Bronchial epithelial cell (primary cell): ENCODE measurements around the gene LARP1. TPM values are rescaled to one million over a fixed set of nuclear protein-coding genes. Genes with fewer than 3 reads are reported as not detected.

Experiments
- DNase-seq: peaks from one replicate; pipeline ENCODE4 v3.0.0-alpha.2; 2010; ENCODE audit warnings: low read depth
- FAIRE-seq: peaks from 2 replicates; lab custom pipeline; 2011; peaks lifted over from hg19 to GRCh38; lab: Jason Lieb, UNC
- H3K27me3 ChIP-seq: 2 replicates; pipeline ENCODE4 v1.5.1; 2011; ENCODE audit warnings: low read length; ENCODE audit not compliant: control insufficient read depth, insufficient read depth
- H3K36me3 ChIP-seq: 2 replicates; pipeline ENCODE4 v1.5.1; 2011; ENCODE audit warnings: low read length; ENCODE audit not compliant: control insufficient read depth, insufficient read depth
- H3K4me3 ChIP-seq: 2 replicates; pipeline ENCODE4 v1.5.1; 2011; ENCODE audit warnings: mild to moderate bottlenecking, low read depth, low read length, control low read depth
- CTCF ChIP-seq: IDR thresholded peaks from 2 replicates; pipeline ENCODE4 v1.5.1; 2011; ENCODE audit warnings: mild to moderate bottlenecking, moderate library complexity, low read length, control low read depth, inconsistent platforms; ENCODE audit not compliant: insufficient read depth, severe bottlenecking
- total RNA-seq: library from RNA; depleted of rRNA; stranded (reverse); fragments of >200 nt; gene quantifications from 2 replicates; pipeline ENCODE4 v1.2.1, GENCODE V29; 2014

LARP1 gene
- total RNA-seq, 1 donor from 2014 or later: 42.6 TPM

DNA sequence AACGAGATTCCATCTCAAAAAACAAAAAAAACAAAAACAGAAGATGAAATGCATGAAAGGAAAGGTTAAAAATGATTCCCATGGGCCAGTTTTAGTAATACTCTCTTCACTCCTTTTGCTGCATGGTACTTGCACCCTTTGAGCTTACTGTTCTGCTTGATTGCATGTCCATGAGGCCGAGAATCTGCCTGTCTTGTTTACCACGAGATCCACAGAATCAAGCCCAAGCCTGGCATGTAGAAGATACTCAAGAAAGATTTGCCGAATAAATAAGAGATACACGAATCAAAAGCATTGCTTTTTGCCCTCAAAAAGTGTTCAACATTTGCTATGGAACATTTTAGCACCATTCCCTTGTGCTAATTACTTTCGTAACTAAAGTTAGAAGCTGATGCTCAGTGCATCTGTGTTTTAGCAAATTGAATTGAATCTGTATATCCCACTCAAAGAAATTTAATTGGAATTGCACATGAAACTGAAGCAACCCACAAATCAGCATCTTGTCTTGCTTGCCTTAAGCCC lies 94.1 kb downstream of the LARP1 start:
- FAIRE-seq (no peak), DNase-seq (no peak)
- no peaks in the 10 kb centered on the region for H3K27me3 ChIP-seq
- no peak for TF ChIP-seq CTCF
- no peaks in the 10 kb centered on the region for H3K36me3 ChIP-seq
- no peak overlapping the region for H3K4me3 ChIP-seq

GRCh38 chr5:154849791-154850201 lies 94.6 kb downstream of the LARP1 start:
- FAIRE-seq (no peak), DNase-seq (peak; percentile 43)
- TF ChIP-seq CTCF: no peak

GRCh38 chr5:154850255-154851062 lies 95.3 kb downstream of the LARP1 start, which contains the start of gene FAXDC2:
FAXDC2 (minus strand) TSS chr5:154850603; CDS start chr5:154838178, 12,425 bp downstream.
- DNase-seq (peak; percentile 46), FAIRE-seq (no peak)
- no peaks in the 10 kb centered on the region for H3K27me3 ChIP-seq
- TF ChIP-seq CTCF: no peak
- no peak within 1 kb of the TSS for H3K4me3 ChIP-seq
- H3K36me3 ChIP-seq: no peaks in the 10 kb centered on the region

More at GRCh38 chr5:154849791-154850201, 94.6 kb downstream of the LARP1 start:
- H3K4me3 ChIP-seq: no peak overlapping the region
- H3K27me3 ChIP-seq: no peaks in the 10 kb centered on the region
- H3K36me3 ChIP-seq: no peaks in the 10 kb centered on the region

- H3K4me3 ChIP-seq: no peak overlapping the region
- DNase-seq (no peak), FAIRE-seq (no peak)
- no peaks in the 10 kb centered on the region for H3K36me3 ChIP-seq
- H3K27me3 ChIP-seq: no peaks in the 10 kb centered on the region
- TF ChIP-seq CTCF: no peak
Measured at GRCh38 chr5:154851351-154851750, 96.2 kb downstream of the LARP1 start.

- Histone ChIP-seq H3K36me3 (no peaks in the 10 kb centered on the region), H3K27me3 (no peaks in the 10 kb centered on the region), H3K4me3 (peak overlapping the region; percentile 74)
- TF ChIP-seq CTCF: peak; percentile 0
- FAIRE-seq (no peak), DNase-seq (peak; percentile 84)
Measured at GRCh38 chr5:154857530-154858296, 102.5 kb downstream of the LARP1 start.
